B cell (primary cell): ENCODE results near the gene ADAMTS2. TPM values are rescaled to one million over a fixed set of nuclear protein-coding genes. Genes with fewer than 3 reads are reported as not detected.

ENCODE experiments used
- ATAC-seq: fragments of 200-7000 bp; cut with Tn5 transposase; one replicate; pipeline ENCODE4 v1.10.0; 2021; ENCODE audit warnings: low read depth, mild to moderate bottlenecking, moderate number of reproducible peaks, moderate library complexity
- CTCF ChIA-PET: fragments of 350-600 bp; sonication (Branson Sonifier 250); formaldehyde crosslinking; loops from one replicate; lab custom pipeline; 2021; ENCODE audit warnings: antibody characterized with exemption, inconsistent platforms; lab: Charles Lee
- POLR2A ChIA-PET: fragments of 350-600 bp; sonication (Branson Sonifier 250); formaldehyde crosslinking; loops from one replicate; lab custom pipeline; 2021; ENCODE audit warnings: antibody characterized with exemption; lab: Charles Lee
- DNase-seq: peaks from one replicate; pipeline ENCODE4 v3.0.0; 2013
- H2AFZ ChIP-seq: 2 replicates; pipeline ENCODE4 v1.6.1; 2012; ENCODE audit warnings: mild to moderate bottlenecking, low read depth, low read length; ENCODE audit not compliant: insufficient read depth, poor library complexity, severe bottlenecking
- H3K27ac ChIP-seq, 2 donors: 1 replicate in 1 of 2; 2 replicates in 1 of 2; pipeline ENCODE4 v1.5.1; 2012 to 2013; ENCODE audit warnings: low read length in 2 of 2, mild to moderate bottlenecking in 2 of 2, moderate library complexity in 1 of 2
- H3K27me3 ChIP-seq, 4 experiments: fragments of 200-600 bp in 1 of 4; sonication (generic) in 1 of 4; replicated peaks in 1 of 4; 1 replicate in 2 of 4; 2 replicates in 2 of 4; pipeline versions ENCODE4 v1.6.1 to v1.7.0; 2013 to 2016; ENCODE audit warnings: low read length in 3 of 4, mild to moderate bottlenecking in 2 of 4, mixed read lengths in 1 of 4, moderate library complexity in 1 of 4; ENCODE audit not compliant: insufficient read depth in 4 of 4, control insufficient read depth in 3 of 4; ENCODE audit errors: control extremely low read depth in 1 of 4
- H3K36me3 ChIP-seq, 2 experiments: replicated peaks in 1 of 2; 1 replicate in 1 of 2; 2 replicates in 1 of 2; pipeline versions ENCODE4 v1.6.1 to v1.7.1; 2013; ENCODE audit warnings: low read length in 1 of 2; ENCODE audit not compliant: insufficient read depth in 2 of 2, control insufficient read depth in 1 of 2; ENCODE audit errors: control extremely low read depth in 1 of 2, extremely low read depth in 1 of 2
- H3K4me1 ChIP-seq, 2 donors: fragments of 200-600 bp in 1 of 2; sonication (generic) in 1 of 2; 1 replicate in 1 of 2; 2 replicates in 1 of 2; pipeline versions ENCODE4 v1.5.1 to v1.6.1; 2013 to 2017; ENCODE audit warnings: low read length in 2 of 2; ENCODE audit not compliant: control insufficient read depth in 2 of 2, insufficient read depth in 2 of 2
- H3K4me2 ChIP-seq: replicated peaks from 2 replicates; pipeline ENCODE3; 2012; ENCODE audit warnings: mild to moderate bottlenecking, low read depth, low read length; ENCODE audit not compliant: poor library complexity, severe bottlenecking
- H3K4me3 ChIP-seq, 5 experiments: fragments of 200-600 bp in 1 of 5; sonication (generic) in 1 of 5; 1 replicate in 3 of 5; 2 replicates in 2 of 5; pipeline versions ENCODE4 v1.5.1 to v1.7.0; 2011 to 2016; ENCODE audit warnings: low read length in 4 of 5, mild to moderate bottlenecking in 4 of 5, low read depth in 2 of 5, control low read depth in 1 of 5, moderate library complexity in 1 of 5; ENCODE audit not compliant: insufficient read depth in 1 of 5; ENCODE audit errors: control extremely low read depth in 1 of 5, extremely low read depth in 1 of 5
- H3K79me2 ChIP-seq: fragments of 200-600 bp; sonication (generic); one replicate; pipeline ENCODE4 v1.6.0; 2016; ENCODE audit warnings: low read length; ENCODE audit not compliant: control insufficient read depth, insufficient read depth
- H3K9ac ChIP-seq: fragments of 200-600 bp; sonication (generic); 2 replicates; pipeline ENCODE4 v1.6.1; 2017; ENCODE audit warnings: mild to moderate bottlenecking, low read length, moderate library complexity
- H3K9me3 ChIP-seq, 3 donors: one replicate each; pipeline versions ENCODE4 v1.6.1 to v1.7.1; 2013; ENCODE audit warnings: low read length in 2 of 3; ENCODE audit not compliant: control insufficient read depth in 2 of 3, insufficient read depth in 1 of 3; ENCODE audit errors: control extremely low read depth in 1 of 3
- H4K20me1 ChIP-seq: 2 replicates; pipeline ENCODE4 v1.6.0; 2012; ENCODE audit warnings: mild to moderate bottlenecking, low read length; ENCODE audit not compliant: insufficient read depth, control insufficient read depth, poor library complexity, severe bottlenecking
- H3K27ac Mint-ChIP-seq: one replicate; pipeline ENCODE4 v1.8.0; 2021; ENCODE audit warnings: mixed read lengths
- H3K27me3 Mint-ChIP-seq: one replicate; pipeline ENCODE4 v1.8.0; 2021; ENCODE audit warnings: mixed read lengths
- H3K4me1 Mint-ChIP-seq: one replicate; pipeline ENCODE4 v1.8.0; 2021; ENCODE audit warnings: mixed read lengths
- H3K4me3 Mint-ChIP-seq: one replicate; pipeline ENCODE4 v1.8.0; 2021; ENCODE audit warnings: mixed read lengths
- H3K9me3 Mint-ChIP-seq: one replicate; pipeline ENCODE4 v1.8.0; 2022; ENCODE audit warnings: mixed read lengths; ENCODE audit not compliant: insufficient read depth
- EZH2 ChIP-seq: IDR thresholded peaks from 2 replicates; pipeline ENCODE4 v1.6.1; 2012; ENCODE audit warnings: borderline replicate concordance, low read depth, mild to moderate bottlenecking, moderate library complexity, low read length; ENCODE audit not compliant: insufficient read depth, poor library complexity, severe bottlenecking
- WGBS: methylation state at CpG from one replicate; pipeline ENCODE4 v1.1.5; 2013; ENCODE audit warnings: missing lambda C conversion rate; ENCODE audit not compliant: insufficient coverage; 5-methylcytosine and 5-hydroxymethylcytosine counted together
- intact Hi-C: fragments of 100-400 bp; cut with micrococcal nuclease; formaldehyde crosslinking; loops from one replicate; pipeline ENCODE4 v1.10.0; 2022
- polyA plus RNA-seq: library from polyadenylated mRNA; depleted of rRNA; stranded (reverse); fragments of >200 nt; gene quantifications from 2 replicates; pipeline ENCODE4 v1.2.3, GENCODE V29; 2012
- total RNA-seq, 2 donors: library from RNA; stranded (reverse); fragments of 120-200 nt in 1 of 2; gene quantifications; 1 replicate in 1 of 2; 2 replicates in 1 of 2; pipeline versions ENCODE4 v1.2.3 to v1.2.4, GENCODE V29; 2013 to 2022
- TF ChIP-seq, protein P1 (sequence below): fragments of 200-600 bp; IDR thresholded peaks from one replicate; pipeline ENCODE4 v1.8.0; 2022; ENCODE audit warnings: antibody characterized with exemption, mild to moderate bottlenecking

The ADAMTS2 gene
- total and polyA plus RNA-seq, 2 donors (not counting 1 experiment from before 2014, with no cell fraction given), result not detected

DNA sequence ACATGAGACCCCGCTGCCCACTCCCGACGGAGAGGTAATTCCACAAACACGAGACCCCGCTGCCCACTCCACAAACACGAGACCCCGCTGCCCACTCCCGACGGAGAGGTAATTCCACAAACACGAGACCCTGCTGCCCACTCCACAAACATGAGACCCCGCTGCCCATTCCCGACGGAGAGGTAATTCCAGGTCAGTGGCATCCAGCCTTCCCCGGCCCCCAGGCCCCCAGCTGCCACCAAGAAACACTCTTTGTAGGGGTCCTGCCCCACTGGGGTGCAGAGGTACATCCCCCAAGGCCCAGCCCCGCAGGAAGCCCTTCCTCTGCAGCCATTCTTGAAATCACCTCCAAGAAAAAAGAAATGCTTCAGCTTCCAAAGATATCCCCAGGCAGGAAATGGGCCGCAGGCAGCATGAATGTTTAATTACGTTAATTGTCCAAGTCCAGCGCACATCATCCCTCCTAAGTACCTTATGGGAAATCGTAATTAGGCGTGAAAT lies 115.9 kb downstream of the ADAMTS2 start:
- POLR2A ChIA-PET, result no interaction called here
- ATAC-seq, result no peak
- Mint-ChIP-seq H3K4me3 (no peak overlapping the region), H3K27me3 (peaks cover under 1% of the 10 kb centered on the region), H3K27ac (no peak overlapping the region), H3K9me3 (no peaks in the 10 kb centered on the region), H3K4me1 (no peaks in the 10 kb centered on the region)
- H3K4me3 ChIP-seq, result no peak overlapping the region
- H3K27me3 ChIP-seq, result no peaks in the 10 kb centered on the region
- TF ChIP-seq, protein P1, sequence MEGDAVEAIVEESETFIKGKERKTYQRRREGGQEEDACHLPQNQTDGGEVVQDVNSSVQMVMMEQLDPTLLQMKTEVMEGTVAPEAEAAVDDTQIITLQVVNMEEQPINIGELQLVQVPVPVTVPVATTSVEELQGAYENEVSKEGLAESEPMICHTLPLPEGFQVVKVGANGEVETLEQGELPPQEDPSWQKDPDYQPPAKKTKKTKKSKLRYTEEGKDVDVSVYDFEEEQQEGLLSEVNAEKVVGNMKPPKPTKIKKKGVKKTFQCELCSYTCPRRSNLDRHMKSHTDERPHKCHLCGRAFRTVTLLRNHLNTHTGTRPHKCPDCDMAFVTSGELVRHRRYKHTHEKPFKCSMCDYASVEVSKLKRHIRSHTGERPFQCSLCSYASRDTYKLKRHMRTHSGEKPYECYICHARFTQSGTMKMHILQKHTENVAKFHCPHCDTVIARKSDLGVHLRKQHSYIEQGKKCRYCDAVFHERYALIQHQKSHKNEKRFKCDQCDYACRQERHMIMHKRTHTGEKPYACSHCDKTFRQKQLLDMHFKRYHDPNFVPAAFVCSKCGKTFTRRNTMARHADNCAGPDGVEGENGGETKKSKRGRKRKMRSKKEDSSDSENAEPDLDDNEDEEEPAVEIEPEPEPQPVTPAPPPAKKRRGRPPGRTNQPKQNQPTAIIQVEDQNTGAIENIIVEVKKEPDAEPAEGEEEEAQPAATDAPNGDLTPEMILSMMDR, result no peak
- peaks cover 0 to 10% (median 0%) of the 10 kb centered on the region in 3 donors for H3K9me3 ChIP-seq
- no peaks in the 10 kb centered on the region for H3K79me2 ChIP-seq
- no peak overlapping the region for H3K9ac ChIP-seq
- intact Hi-C loops, result no loop called here
- H3K27ac ChIP-seq, result no peak overlapping the region
- CTCF ChIA-PET, result no interaction called here
- no peaks in the 10 kb centered on the region for H4K20me1 ChIP-seq
- DNase-seq, result no peak
- H3K36me3 ChIP-seq, result no peaks in the 10 kb centered on the region
- no peak overlapping the region for H3K4me2 ChIP-seq
- H2AFZ ChIP-seq, result no peak overlapping the region
- no peaks in the 10 kb centered on the region for H3K4me1 ChIP-seq
- WGBS, result 91% methylated on average over 8 of the region's 20 CpGs

DNA sequence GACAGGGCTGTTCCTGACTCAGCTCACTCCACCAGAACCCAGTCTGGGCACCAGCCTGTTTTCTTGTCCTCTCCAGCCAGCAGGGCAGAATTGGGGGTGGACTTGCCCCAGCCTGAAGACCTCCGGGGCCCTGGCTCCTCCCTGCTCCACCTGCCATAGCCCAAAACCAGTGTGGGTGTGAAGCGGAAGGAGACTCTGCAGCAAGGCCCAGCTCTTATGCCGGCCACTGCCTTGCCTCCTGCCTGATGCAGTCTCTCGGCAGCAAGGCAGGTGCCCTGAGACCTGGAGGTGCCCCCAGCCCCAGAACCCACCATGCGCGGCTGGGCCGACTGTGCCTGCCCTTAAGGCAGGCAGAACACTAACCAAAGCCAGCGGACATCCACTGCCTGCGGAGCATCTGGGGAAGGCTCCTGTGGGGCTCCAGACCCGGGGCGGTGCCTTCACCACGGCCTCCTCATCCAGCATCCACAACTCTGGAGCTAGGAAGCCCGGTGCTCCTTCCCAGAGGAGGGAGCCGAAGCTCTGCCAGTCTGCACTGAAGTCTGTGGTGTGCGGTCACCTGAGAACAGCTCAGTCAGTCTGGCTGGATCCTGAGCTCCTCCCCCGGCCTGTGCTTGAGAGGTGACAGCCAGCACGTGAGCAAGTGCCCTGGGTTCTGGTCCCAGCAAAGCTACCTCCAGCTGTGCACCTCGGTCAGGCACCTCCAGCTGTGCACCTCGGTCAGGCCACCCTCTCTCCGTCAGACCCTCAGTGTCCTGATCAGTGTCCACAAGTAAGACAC lies 116.7 kb downstream of the ADAMTS2 start:
- POLR2A ChIA-PET, result no interaction called here
- H3K27me3 ChIP-seq, result no peaks in the 10 kb centered on the region
- peaks cover 0 to 18% (median 4%) of the 10 kb centered on the region in 3 donors for H3K9me3 ChIP-seq
- TF ChIP-seq EZH2, result no peak
- TF ChIP-seq, protein P1, result no peak
- no peak overlapping the region for H2AFZ ChIP-seq
- H3K36me3 ChIP-seq, result no peaks in the 10 kb centered on the region
- H3K9me3 Mint-ChIP-seq, result peaks cover 3% of the 10 kb centered on the region
- no peak for DNase-seq
- H4K20me1 ChIP-seq, result no peaks in the 10 kb centered on the region
- H3K4me1 ChIP-seq, result no peaks in the 10 kb centered on the region
- no peaks in the 10 kb centered on the region for H3K4me1 Mint-ChIP-seq
- no peak overlapping the region for H3K4me3 Mint-ChIP-seq
- no peak for ATAC-seq
- no peak overlapping the region for H3K27ac ChIP-seq
- H3K9ac ChIP-seq, result no peak overlapping the region
- intact Hi-C loops, result no loop called here
- no peaks in the 10 kb centered on the region for H3K27me3 Mint-ChIP-seq
- no peak overlapping the region for H3K4me3 ChIP-seq
- no peak overlapping the region for H3K27ac Mint-ChIP-seq
- 95% methylated on average over 20 of the region's 20 CpGs for WGBS
- CTCF ChIA-PET, result no interaction called here
- H3K79me2 ChIP-seq, result no peaks in the 10 kb centered on the region
- no peak overlapping the region for H3K4me2 ChIP-seq
